HG02973 (cell line): ENCODE data around the gene EIF1AD.
A peak's percentile ranks its signal among the peaks of the same experiment; 100 is the strongest.

Experiments used
- ATAC-seq: cut with Tn5 transposase; IDR thresholded peaks from one replicate; pipeline ENCODE4 v1.9.1; 2021; ENCODE audit warnings: moderate library complexity; ENCODE audit not compliant: unreplicated experiment

The EIF1AD gene

GRCh38 chr11:66006134-66006890 is 4.4 kb upstream of the EIF1AD start:
- no peak for ATAC-seq

GRCh38 chr11:66004186-66004585 is 2.2 kb upstream of the EIF1AD start:
- ATAC-seq, result no peak

- ATAC-seq, result no peak
Measured at GRCh38 chr11:66003291-66003690, 1.3 kb upstream of the EIF1AD start.

- peak; percentile 34 for ATAC-seq
Measured at GRCh38 chr11:66002648-66003225, 780 bp upstream of the EIF1AD start.

GRCh38 chr11:65997286-65997685 is 4.7 kb downstream of the EIF1AD start:
- no peak for ATAC-seq

GRCh38 chr11:65992056-65992455 is 9.9 kb downstream of the EIF1AD start:
- ATAC-seq, result no peak

GRCh38 chr11:65988791-65989592 is 13.0 kb downstream of the EIF1AD start:
- ATAC-seq, result peak; percentile 95

GRCh38 chr11:65987336-65987735 is 14.6 kb downstream of the EIF1AD start:
- ATAC-seq, result no peak

GRCh38 chr11:65983589-65983987 is 18.4 kb downstream of the EIF1AD start:
- no peak for ATAC-seq

- no peak for ATAC-seq
Measured at GRCh38 chr11:65982824-65983588, 19.0 kb downstream of the EIF1AD start.

- ATAC-seq, result no peak
Measured at GRCh38 chr11:65981972-65982823, 19.8 kb downstream of the EIF1AD start.

GRCh38 chr11:65981101-65981740 is 20.7 kb downstream of the EIF1AD start:
- no peak for ATAC-seq

GRCh38 chr11:65979261-65979759 is 22.6 kb downstream of the EIF1AD start:
- no peak for ATAC-seq

- ATAC-seq, result no peak
Measured at GRCh38 chr11:65978391-65979238, 23.3 kb downstream of the EIF1AD start.

- ATAC-seq, result no peak
Measured at GRCh38 chr11:65977621-65978390, 24.2 kb downstream of the EIF1AD start.

GRCh38 chr11:65976216-65977176 is 25.5 kb downstream of the EIF1AD start:
- no peak for ATAC-seq

- ATAC-seq, result no peak
Measured at GRCh38 chr11:65975771-65976170, 26.2 kb downstream of the EIF1AD start.
